HCT116 (cell line): Measurements from ENCODE around the gene XG. TPM values are rescaled to one million over a fixed set of nuclear protein-coding genes. Genes with fewer than 3 reads are reported as not detected.

ENCODE experiments used
- ATAC-seq: fragments of 200-7000 bp; cut with Tn5 transposase; 2 replicates; pipeline ENCODE4 v1.9.1; 2020; ENCODE audit warnings: mild to moderate bottlenecking, moderate library complexity
- BruUV-seq: library from RNA; stranded (reverse); fragments of 400-500 nt; replicated peaks from 2 replicates; lab custom pipeline; 2021; lab: Mats Ljungman, UMichigan
- CTCF ChIA-PET: fragments of 300-600 bp; sonication (Branson Sonifier 250); formaldehyde crosslinking; loops from one replicate; lab custom pipeline; 2021; ENCODE audit warnings: antibody characterized with exemption; lab: Charles Lee
- POLR2A ChIA-PET: fragments of 300-600, 350-600 bp; sonication (Branson Sonifier 250); formaldehyde crosslinking; loops from one replicate; lab custom pipeline; 2021; ENCODE audit warnings: antibody characterized with exemption; lab: Charles Lee
- RAD21 ChIA-PET, 2 experiments: fragments of 300-600 bp; sonication (Branson Sonifier 250); formaldehyde crosslinking; loops; one replicate each; lab custom pipeline; 2023; ENCODE audit warnings: low total read pairs in 2 of 2; ENCODE audit not compliant: uncharacterized antibody in 2 of 2, unreplicated experiment in 2 of 2, low non-redundant PET in 1 of 2; lab: Charles Lee
- DNase-seq: peaks from one replicate; pipeline ENCODE4 v3.0.0-alpha.2; 2010; ENCODE audit warnings: low read depth, low spot score
- H2AFZ ChIP-seq: fragments of 200-600 bp; shearing (Covaris generic), sonication (generic); 2 replicates; pipeline ENCODE4 v1.6.1; 2017; ENCODE audit warnings: low read depth, mixed run types, mixed read lengths, antibody characterized with exemption, low read length; ENCODE audit not compliant: poor library complexity, severe bottlenecking
- H3K27ac ChIP-seq: 2 replicates; pipeline ENCODE4 v1.5.1; 2012; ENCODE audit warnings: low read depth, low read length
- H3K27me3 ChIP-seq: fragments of 200-600 bp; sonication (generic); 2 replicates; pipeline ENCODE4 v1.6.1; 2016; ENCODE audit warnings: mixed run types, low read length, mixed read lengths; ENCODE audit not compliant: insufficient read depth
- H3K36me3 ChIP-seq, 2 experiments: fragments of 200-500 bp in 1 of 2; fragments of 200-600 bp in 1 of 2; sonication (Bioruptor generic) in 1 of 2; sonication (generic) in 1 of 2; 2 replicates each; pipeline versions ENCODE4 v1.5.1 to v1.6.1; 2014 to 2016; ENCODE audit warnings: low read length in 2 of 2, inconsistent platforms in 1 of 2, mixed read lengths in 1 of 2, mixed run types in 1 of 2; ENCODE audit not compliant: insufficient read depth in 2 of 2, control insufficient read depth in 1 of 2
- H3K4me1 ChIP-seq, 2 experiments: fragments of 200-600 bp in 1 of 2; sonication (generic) in 1 of 2; 2 replicates each; pipeline versions ENCODE4 v1.5.1 to v1.6.1; 2012 to 2017; ENCODE audit warnings: low read length in 2 of 2, inconsistent platforms in 1 of 2, mild to moderate bottlenecking in 1 of 2, mixed read lengths in 1 of 2, mixed run types in 1 of 2, moderate library complexity in 1 of 2; ENCODE audit not compliant: insufficient read depth in 2 of 2, control insufficient read depth in 1 of 2
- H3K4me2 ChIP-seq: fragments of 200-600 bp; sonication (generic); 2 replicates; pipeline ENCODE4 v1.6.1; 2017; ENCODE audit warnings: mixed run types, low read length, mixed read lengths
- H3K4me3 ChIP-seq, 2 experiments: fragments of 200-600 bp in 1 of 2; sonication (generic) in 1 of 2; replicated peaks in 1 of 2; 2 replicates each; pipeline ENCODE4 v1.5.1; 2011 to 2016; ENCODE audit warnings: low read length in 2 of 2, control low read depth in 1 of 2, low read depth in 1 of 2, mild to moderate bottlenecking in 1 of 2, mixed read lengths in 1 of 2, mixed run types in 1 of 2
- H3K79me2 ChIP-seq: fragments of 200-600 bp; sonication (generic); 2 replicates; pipeline ENCODE4 v1.6.1; 2017; ENCODE audit warnings: mild to moderate bottlenecking, mixed run types, low read length, moderate library complexity, mixed read lengths; ENCODE audit not compliant: insufficient read depth
- H3K9ac ChIP-seq: fragments of 200-600 bp; sonication (generic); 2 replicates; pipeline ENCODE4 v1.6.1; 2016; ENCODE audit warnings: low read length, mixed read lengths
- H3K9me2 ChIP-seq: fragments of 200-600 bp; sonication (generic), shearing (Covaris generic); 2 replicates; pipeline ENCODE4 v1.6.1; 2017; ENCODE audit warnings: mixed run types, mild to moderate bottlenecking, moderate library complexity; ENCODE audit not compliant: insufficient read depth
- H3K9me3 ChIP-seq, 2 experiments: fragments of 200-500 bp in 1 of 2; fragments of 200-600 bp in 1 of 2; sonication (Bioruptor generic) in 1 of 2; sonication (generic) in 1 of 2; 2 replicates each; pipeline ENCODE4 v1.6.1; 2014 to 2017; ENCODE audit warnings: low read length in 2 of 2, mixed read lengths in 2 of 2, inconsistent platforms in 1 of 2, low read depth in 1 of 2, mild to moderate bottlenecking in 1 of 2, mixed run types in 1 of 2, moderate library complexity in 1 of 2; ENCODE audit not compliant: control insufficient read depth in 1 of 2, insufficient read depth in 1 of 2
- H4K20me1 ChIP-seq: fragments of 200-600 bp; sonication (generic), shearing (Covaris generic); 2 replicates; pipeline ENCODE4 v1.6.1; 2017; ENCODE audit warnings: mixed run types, mild to moderate bottlenecking, moderate library complexity; ENCODE audit not compliant: insufficient read depth
- CBX3 ChIP-seq: IDR thresholded peaks from 2 replicates; pipeline ENCODE4 v1.6.1; 2012; ENCODE audit warnings: low read depth
- CEBPB ChIP-seq: IDR thresholded peaks from 2 replicates; pipeline ENCODE4 v1.6.1; 2012; ENCODE audit warnings: low read depth
- EGR1 ChIP-seq: IDR thresholded peaks from 2 replicates; pipeline ENCODE4 v1.6.1; 2012; ENCODE audit warnings: low read depth
- EZH2phosphoT487 ChIP-seq: fragments of 200-600 bp; IDR thresholded peaks from 2 replicates; pipeline ENCODE4 v1.6.1; 2018; ENCODE audit warnings: antibody characterized with exemption, borderline replicate concordance
- POLR2A ChIP-seq: IDR thresholded peaks from 2 replicates; pipeline ENCODE4 v1.7.0; 2011; ENCODE audit warnings: borderline replicate concordance; ENCODE audit not compliant: insufficient read depth, insufficient read length; ENCODE audit errors: extremely low read depth
- POLR2AphosphoS5 ChIP-seq: IDR thresholded peaks from 2 replicates; pipeline ENCODE4 v1.6.1; 2011; ENCODE audit warnings: mild to moderate bottlenecking, low read depth, low read length, moderate library complexity
- RAD21 ChIP-seq: IDR thresholded peaks from 2 replicates; pipeline ENCODE4 v1.6.1; 2012; ENCODE audit warnings: low read depth, mild to moderate bottlenecking
- SIN3A ChIP-seq: IDR thresholded peaks from 2 replicates; pipeline ENCODE4 v1.6.1; 2012; ENCODE audit warnings: low read depth
- SP1 ChIP-seq: IDR thresholded peaks from 2 replicates; pipeline ENCODE4 v1.6.1; 2012; ENCODE audit warnings: low read depth
- SRF ChIP-seq: IDR thresholded peaks from 2 replicates; pipeline ENCODE4 v1.6.1; 2012; ENCODE audit warnings: low read depth
- ZFX ChIP-seq: fragments of 450-650 bp; IDR thresholded peaks from 2 replicates; pipeline ENCODE4 v1.6.1; 2017
- intact Hi-C: fragments of 100-400 bp; cut with micrococcal nuclease; formaldehyde crosslinking; loops from 2 replicates; pipeline ENCODE4 v1.10.0; 2022
- total RNA-seq: library from RNA; stranded (reverse); gene quantifications from one replicate; pipeline ENCODE4 v1.2.1, GENCODE V29; 2021; ENCODE audit not compliant: unreplicated experiment
- TF ChIP-seq, protein P1 (sequence below): IDR thresholded peaks from 2 replicates; pipeline ENCODE4 v1.6.1; 2012; ENCODE audit warnings: low read depth
- TF ChIP-seq, protein P2 (sequence below): IDR thresholded peaks from 2 replicates; pipeline ENCODE4 v1.6.1; 2012
- TF ChIP-seq, protein P3 (sequence below), 3 experiments: fragments of 200-600 bp in 1 of 3; sonication (generic) in 1 of 3; IDR thresholded peaks in 2 of 3; conservative IDR thresholded peaks in 1 of 3; 2 replicates each; pipeline ENCODE4 v1.5.1; 2012 to 2017; ENCODE audit warnings: low read depth in 2 of 3, low read length in 2 of 3, antibody characterized with exemption in 1 of 3, borderline replicate concordance in 1 of 3, control low read depth in 1 of 3, mild to moderate bottlenecking in 1 of 3, mixed read lengths in 1 of 3, mixed run types in 1 of 3, moderate library complexity in 1 of 3; ENCODE audit not compliant: insufficient read depth in 1 of 3
- TF ChIP-seq, protein P4 (sequence below): IDR thresholded peaks from 2 replicates; pipeline ENCODE4 v1.6.1; 2012

The XG gene
- total RNA-seq, 1 experiment from 2014 or later: not detected

DNA sequence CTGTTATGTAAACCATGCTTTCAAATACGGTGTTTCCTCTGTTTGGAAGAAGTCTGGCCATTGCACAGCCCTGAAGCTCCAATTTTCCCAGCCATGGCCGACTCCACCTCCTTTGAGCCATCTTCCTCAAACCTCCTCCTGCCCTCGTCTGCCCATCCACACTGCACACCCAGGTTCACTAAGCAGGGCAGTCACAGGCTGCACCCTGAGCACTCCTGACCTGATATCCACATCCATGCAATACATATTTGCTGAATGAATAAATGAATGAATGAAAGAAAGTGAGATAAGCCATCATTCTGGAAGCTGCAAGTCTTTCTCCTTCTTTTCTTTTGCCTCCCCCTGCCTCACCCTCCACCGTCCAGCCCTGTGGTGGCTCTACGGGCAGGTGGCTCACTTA is 22.2 kb downstream of the XG start:
- ATAC-seq: no peak
- Histone ChIP-seq H4K20me1 (no peaks in the 10 kb centered on the region), H3K9me2 (no peaks in the 10 kb centered on the region), H2AFZ (no peak overlapping the region), H3K4me2 (no peak overlapping the region), H3K27ac (no peak overlapping the region), H3K9ac (no peak overlapping the region), H3K4me3 (no peak overlapping the region), H3K27me3 (no peaks in the 10 kb centered on the region), H3K4me1 (no peaks in the 10 kb centered on the region), H3K36me3 (no peaks in the 10 kb centered on the region), H3K9me3 (no peaks in the 10 kb centered on the region), H3K79me2 (no peaks in the 10 kb centered on the region)
- TF ChIP-seq, protein P1, sequence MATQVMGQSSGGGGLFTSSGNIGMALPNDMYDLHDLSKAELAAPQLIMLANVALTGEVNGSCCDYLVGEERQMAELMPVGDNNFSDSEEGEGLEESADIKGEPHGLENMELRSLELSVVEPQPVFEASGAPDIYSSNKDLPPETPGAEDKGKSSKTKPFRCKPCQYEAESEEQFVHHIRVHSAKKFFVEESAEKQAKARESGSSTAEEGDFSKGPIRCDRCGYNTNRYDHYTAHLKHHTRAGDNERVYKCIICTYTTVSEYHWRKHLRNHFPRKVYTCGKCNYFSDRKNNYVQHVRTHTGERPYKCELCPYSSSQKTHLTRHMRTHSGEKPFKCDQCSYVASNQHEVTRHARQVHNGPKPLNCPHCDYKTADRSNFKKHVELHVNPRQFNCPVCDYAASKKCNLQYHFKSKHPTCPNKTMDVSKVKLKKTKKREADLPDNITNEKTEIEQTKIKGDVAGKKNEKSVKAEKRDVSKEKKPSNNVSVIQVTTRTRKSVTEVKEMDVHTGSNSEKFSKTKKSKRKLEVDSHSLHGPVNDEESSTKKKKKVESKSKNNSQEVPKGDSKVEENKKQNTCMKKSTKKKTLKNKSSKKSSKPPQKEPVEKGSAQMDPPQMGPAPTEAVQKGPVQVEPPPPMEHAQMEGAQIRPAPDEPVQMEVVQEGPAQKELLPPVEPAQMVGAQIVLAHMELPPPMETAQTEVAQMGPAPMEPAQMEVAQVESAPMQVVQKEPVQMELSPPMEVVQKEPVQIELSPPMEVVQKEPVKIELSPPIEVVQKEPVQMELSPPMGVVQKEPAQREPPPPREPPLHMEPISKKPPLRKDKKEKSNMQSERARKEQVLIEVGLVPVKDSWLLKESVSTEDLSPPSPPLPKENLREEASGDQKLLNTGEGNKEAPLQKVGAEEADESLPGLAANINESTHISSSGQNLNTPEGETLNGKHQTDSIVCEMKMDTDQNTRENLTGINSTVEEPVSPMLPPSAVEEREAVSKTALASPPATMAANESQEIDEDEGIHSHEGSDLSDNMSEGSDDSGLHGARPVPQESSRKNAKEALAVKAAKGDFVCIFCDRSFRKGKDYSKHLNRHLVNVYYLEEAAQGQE: no peak
- intact Hi-C loops: no loop called here
- no TSS peak for BruUV-seq
- ChIA-PET RAD21 (no interaction called here), CTCF (no interaction called here), POLR2A (no interaction called here)
- no peak for DNase-seq

DNA sequence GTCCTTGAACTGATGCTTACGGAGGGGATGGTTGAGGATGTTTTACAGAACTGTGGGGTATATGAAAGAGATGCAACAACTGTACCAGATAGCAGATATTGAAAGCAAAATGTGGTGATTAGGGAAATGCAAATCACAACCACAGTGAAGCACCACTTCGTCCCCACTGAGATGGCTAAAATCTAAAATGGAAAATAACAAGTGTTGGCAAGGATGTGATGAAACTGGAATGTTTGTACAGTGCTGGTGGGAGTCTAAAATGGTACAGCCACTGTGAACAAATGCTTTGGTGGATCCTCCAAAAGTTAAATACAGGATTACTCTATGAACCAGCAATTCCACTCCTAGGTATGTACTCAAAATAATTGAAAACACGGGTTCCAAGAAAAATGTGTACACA is 22.9 kb downstream of the XG start:
- no peaks in the 10 kb centered on the region for H3K9me3 ChIP-seq
- ChIA-PET POLR2A (no interaction called here), RAD21 (no interaction called here), CTCF (no interaction called here)
- no peak for DNase-seq
- H3K9ac ChIP-seq: no peak overlapping the region
- H3K79me2 ChIP-seq: no peaks in the 10 kb centered on the region
- H3K4me1 ChIP-seq: no peaks in the 10 kb centered on the region
- H3K9me2 ChIP-seq: no peaks in the 10 kb centered on the region
- H3K4me2 ChIP-seq: no peak overlapping the region
- no peak overlapping the region for H3K27ac ChIP-seq
- intact Hi-C loops: no loop called here
- H3K27me3 ChIP-seq: no peaks in the 10 kb centered on the region
- no peaks in the 10 kb centered on the region for H3K36me3 ChIP-seq
- no TSS peak for BruUV-seq
- H4K20me1 ChIP-seq: no peaks in the 10 kb centered on the region
- no peak overlapping the region for H2AFZ ChIP-seq
- no peak for ATAC-seq
- no peak overlapping the region for H3K4me3 ChIP-seq
- TF ChIP-seq EGR1 (no peak), POLR2AphosphoS5 (no peak), EZH2phosphoT487 (no peak), RAD21 (no peak), SIN3A (no peak), SRF (no peak), SP1 (no peak), CEBPB (no peak), ZFX (no peak), CBX3 (no peak), POLR2A (no peak)
- TF ChIP-seq, protein P2, sequence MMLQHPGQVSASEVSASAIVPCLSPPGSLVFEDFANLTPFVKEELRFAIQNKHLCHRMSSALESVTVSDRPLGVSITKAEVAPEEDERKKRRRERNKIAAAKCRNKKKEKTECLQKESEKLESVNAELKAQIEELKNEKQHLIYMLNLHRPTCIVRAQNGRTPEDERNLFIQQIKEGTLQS: no peak
- TF ChIP-seq, protein P3, sequence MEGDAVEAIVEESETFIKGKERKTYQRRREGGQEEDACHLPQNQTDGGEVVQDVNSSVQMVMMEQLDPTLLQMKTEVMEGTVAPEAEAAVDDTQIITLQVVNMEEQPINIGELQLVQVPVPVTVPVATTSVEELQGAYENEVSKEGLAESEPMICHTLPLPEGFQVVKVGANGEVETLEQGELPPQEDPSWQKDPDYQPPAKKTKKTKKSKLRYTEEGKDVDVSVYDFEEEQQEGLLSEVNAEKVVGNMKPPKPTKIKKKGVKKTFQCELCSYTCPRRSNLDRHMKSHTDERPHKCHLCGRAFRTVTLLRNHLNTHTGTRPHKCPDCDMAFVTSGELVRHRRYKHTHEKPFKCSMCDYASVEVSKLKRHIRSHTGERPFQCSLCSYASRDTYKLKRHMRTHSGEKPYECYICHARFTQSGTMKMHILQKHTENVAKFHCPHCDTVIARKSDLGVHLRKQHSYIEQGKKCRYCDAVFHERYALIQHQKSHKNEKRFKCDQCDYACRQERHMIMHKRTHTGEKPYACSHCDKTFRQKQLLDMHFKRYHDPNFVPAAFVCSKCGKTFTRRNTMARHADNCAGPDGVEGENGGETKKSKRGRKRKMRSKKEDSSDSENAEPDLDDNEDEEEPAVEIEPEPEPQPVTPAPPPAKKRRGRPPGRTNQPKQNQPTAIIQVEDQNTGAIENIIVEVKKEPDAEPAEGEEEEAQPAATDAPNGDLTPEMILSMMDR (IDR thresholded peaks at IDR 0.05 in 2 of 3, conservative IDR thresholded peaks at IDR 0.05 in 1 of 3; ENCODE audit: borderline replicate concordance in 1 of 3, insufficient read depth in 1 of 3, low read depth in 2 of 3, low read length in 2 of 3): no peak
- TF ChIP-seq, protein P4, sequence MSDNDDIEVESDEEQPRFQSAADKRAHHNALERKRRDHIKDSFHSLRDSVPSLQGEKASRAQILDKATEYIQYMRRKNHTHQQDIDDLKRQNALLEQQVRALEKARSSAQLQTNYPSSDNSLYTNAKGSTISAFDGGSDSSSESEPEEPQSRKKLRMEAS: no peak
